ENCODE data around the gene DNAJA2.

DNA sequence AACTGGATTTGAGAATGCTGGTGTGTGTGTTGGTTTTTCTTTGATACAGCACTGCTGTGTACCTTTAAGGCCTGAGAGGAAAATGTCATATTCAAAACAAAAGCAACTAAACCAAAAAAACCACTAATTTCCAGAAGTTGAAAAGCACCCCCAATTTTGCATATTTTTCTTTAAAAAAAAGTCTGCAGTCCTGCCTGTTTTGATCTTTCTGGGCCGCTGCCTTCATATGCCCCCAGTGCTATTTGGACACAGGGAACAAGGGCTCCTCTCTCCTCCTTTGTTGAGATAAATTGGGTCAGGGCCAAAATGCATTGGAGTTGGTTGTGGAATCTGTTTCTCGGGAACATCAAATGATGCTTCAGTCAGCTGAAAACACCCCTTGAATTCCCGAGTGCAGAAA lies 62.4 kb downstream of the DNAJA2 start:
- TF ChIP-seq POLR2AphosphoS5 (IDR thresholded peaks at IDR 0.05; ENCODE audit: insufficient read depth, low read depth, low read length) (no peak), EZH2 (IDR thresholded peaks at IDR 0.05; ENCODE audit: borderline replicate concordance, low read depth, low read length, severe bottlenecking) (no peak), CTCF (IDR thresholded peaks at IDR 0.05; ENCODE audit: extremely low read depth in 1 of 2, insufficient read depth in 1 of 2, low read depth in 1 of 2, low read length in 2 of 2) (no peak), POLR2A (IDR thresholded peaks at IDR 0.05; ENCODE audit: low read depth, low read length) (no peak), MYC (IDR thresholded peaks at IDR 0.05; ENCODE audit: low read depth, low read length) (no peak)
- TF ChIP-seq, protein P1, sequence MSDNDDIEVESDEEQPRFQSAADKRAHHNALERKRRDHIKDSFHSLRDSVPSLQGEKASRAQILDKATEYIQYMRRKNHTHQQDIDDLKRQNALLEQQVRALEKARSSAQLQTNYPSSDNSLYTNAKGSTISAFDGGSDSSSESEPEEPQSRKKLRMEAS (IDR thresholded peaks at IDR 0.05; ENCODE audit: insufficient read depth, insufficient read length): no peak
